ENCODE measurements around the gene NOP9.

The NOP9 gene

DNA sequence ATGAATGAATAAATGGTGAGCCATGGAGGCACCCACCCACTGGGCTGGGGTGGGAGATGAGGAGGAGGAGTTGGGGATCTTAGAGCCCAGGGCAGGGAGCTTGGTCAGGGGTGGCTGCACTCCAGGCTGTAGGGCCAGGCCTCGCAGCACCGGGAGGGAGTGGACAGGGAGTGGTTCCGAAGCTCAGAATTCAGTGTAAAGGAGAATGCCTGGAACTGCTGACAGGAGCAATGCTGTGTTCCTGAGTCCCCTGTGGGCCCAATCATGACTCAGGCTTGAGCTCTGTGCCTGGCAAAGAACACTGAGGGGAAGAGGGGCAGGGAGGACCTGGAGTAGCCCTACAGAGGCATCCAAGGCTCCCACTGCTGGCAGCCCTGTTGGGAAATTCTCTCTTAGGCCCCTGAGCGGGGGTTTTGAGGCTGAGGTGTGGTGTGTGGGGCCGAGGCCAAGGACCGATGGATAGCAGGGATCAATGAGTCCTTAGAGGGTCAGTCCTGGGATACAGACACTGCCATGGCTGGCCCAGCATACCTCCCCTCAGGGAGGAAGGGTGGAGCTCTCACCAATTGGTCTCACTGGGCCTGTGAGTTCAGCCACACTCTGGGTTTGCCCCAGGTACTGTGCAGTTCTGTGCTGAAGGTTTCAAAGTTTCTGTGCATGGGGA is 18.7 kb upstream of the NOP9 start:
- DNase-seq (ENCODE audit: extremely low read depth in 1 of 2, low read depth in 1 of 2), result no peak

DNA sequence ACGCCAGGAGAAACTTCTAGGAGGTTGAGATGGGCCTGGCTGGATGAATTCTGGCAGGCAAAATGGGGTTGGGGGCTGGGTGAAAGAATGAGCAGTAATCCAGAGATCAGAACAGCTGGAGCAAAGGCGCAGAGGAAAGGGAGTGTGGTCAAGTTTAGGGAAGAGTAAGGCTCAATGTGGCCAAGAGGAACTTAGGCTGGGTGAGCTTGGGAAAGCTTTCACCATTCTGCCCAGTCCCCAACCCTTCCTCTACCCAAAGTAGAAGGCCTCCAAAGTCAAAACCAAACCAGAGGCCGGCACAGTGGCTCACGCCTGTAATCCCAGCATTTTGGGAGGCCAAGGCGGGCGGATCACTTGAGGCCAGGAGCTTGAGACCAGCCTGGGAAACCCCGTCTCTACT is 18.0 kb upstream of the NOP9 start:
- DNase-seq (ENCODE audit: extremely low read depth in 1 of 2, low read depth in 1 of 2), result no peak

DNA sequence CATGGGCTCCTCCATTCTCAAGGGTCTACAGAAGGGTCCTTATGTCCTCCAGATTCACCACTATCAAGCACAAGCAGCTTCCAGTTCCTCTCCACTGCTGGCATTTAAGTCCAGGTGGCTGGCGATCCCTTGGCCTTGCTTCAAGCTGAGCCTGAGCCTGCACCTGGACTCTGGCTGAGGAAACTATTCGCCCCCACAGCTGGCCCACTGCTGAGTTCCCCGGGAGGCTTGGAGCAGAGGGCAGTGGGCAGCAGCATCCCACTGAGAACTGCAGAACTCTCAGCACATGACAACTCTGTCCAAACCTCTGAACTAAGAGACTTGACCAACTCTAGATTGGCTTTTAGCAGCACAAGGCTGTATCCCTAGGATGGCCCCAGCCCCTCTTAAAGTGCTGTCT is 16.9 kb upstream of the NOP9 start:
- DNase-seq (ENCODE audit: extremely low read depth in 1 of 2, low read depth in 1 of 2), result no peak

DNA sequence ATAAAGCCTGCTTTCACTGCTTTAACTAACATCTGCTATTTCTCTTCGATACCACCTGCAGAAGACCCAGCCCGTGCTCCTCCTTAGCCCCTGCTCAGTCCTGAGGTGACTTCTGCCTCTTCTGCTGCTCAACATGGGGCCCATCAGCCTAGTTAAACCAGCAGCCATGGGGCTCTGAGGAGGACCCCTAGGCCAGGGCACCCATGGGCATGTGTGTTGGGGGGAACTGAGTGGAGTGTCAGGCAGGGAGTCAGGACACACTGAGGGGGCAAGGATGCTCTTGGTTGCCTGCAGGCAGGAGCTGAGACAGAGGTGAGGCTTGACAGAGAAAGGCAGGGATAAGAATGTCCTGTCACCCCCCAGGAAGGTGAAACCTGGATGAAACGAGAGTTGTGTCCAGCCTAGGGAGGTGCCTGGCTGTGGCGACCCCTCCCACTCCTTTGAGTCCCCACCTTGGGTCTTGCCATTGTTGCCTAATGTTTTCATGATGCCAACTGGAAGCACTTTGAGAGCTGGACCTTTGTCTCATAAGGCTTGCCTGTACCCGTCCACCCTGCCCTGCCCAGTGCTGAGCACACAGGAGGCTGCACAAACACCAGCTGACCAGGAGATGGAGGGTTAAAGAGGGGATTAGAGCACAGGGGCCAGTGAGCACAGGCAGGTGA is 15.7 kb upstream of the NOP9 start:
- no peak for DNase-seq (ENCODE audit: extremely low read depth in 1 of 2, low read depth in 1 of 2)

DNA sequence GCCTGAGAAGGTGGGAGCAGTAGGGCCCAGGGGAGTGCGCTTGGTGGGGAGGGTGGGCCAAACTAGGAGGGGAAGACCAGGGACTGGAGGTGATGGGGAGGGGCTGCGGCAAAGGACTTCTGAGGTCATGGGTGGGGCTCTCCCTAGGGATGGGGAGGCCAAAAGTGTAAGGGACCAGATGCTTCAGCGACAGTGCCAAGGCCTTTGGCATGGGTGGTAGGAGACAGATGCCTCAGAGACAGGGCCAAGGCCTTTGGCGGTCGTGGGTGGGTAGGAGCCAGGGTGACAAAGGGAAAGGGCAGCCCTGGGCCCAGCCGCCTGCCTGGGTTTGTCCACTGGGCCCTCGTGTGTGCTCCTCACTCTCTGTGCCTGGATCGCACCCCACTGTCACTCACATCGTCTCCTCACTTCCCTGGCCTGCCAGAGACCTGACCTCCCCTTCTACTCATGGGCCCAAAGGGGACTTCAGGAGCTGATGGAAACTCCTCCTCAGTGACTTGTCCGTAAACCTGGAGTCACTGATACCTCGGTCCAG is 15.1 kb upstream of the NOP9 start:
- DNase-seq (ENCODE audit: extremely low read depth in 1 of 2, low read depth in 1 of 2), result no peak

DNA sequence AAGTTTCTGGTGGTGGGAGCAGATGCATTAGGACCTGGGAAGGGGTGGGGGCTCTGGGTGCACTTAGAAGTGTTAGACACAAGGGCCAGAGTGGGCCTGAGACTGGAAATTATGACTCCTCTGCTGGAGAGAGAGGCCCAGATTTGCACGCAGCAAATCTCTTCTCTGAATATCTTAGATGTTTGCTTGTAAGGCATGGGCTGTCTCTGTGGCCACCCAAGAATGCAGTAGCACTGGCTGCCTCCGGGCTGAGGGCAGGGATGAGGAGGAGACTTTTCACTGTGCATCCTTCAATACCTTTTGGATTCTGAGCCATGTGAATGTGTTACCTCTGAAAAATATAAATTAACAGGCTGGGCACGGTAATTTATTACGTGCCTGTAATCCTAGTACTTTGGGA is 14.3 kb upstream of the NOP9 start:
- no peak for DNase-seq (ENCODE audit: extremely low read depth in 1 of 2, low read depth in 1 of 2)

DNA sequence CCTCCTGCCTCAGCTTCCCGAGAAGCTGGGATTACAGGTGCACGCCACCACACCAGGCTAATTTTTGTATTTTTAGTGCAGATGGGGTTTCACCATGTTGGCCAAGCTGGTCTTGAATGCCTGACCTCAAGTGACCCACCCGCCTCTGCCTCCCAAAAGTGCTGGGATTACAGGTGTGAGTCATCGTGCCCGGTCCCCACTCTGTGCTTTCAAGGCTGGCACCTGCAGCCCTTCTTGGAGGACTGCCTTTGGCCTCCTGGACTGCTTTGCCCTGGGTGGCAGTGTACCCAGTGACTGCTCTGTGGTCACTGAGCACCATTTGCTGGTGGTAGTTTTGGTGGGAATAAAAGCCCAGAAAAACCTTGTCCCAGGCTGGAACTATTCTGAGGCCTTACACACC is 12.7 kb upstream of the NOP9 start:
- no peak for DNase-seq (ENCODE audit: extremely low read depth in 1 of 2, low read depth in 1 of 2)

DNA sequence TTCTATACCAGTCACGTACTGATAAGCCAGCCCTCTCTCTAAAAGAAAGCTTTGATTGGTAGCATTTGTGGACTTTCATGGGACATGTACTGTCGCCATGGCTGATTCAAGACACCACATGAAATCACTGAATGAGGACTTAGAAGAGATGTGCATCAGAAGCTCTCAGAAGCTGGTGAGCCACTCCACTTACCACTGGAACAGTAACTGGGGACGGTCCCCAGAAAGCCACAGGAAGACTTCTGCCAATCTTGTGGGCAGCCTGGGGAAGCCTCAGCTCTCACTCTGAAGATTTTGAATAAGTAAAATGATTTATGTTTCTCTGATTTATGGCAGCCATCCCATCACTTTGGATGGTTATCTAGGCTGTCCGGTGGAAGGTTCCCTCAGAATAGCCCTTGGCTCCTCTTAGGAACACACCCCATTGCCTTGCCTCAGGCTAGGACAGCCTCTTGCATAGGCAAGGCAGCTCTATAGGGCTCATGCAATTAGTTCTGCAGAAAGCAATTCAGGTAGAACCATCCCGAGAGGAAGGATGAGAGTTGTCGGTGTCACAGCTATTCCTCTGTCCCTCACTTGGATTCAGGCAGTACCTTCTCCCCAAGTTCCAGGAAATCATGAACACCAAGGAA is 9.9 kb upstream of the NOP9 start:
- DNase-seq (ENCODE audit: extremely low read depth in 1 of 2, low read depth in 1 of 2), result no peak

DNA sequence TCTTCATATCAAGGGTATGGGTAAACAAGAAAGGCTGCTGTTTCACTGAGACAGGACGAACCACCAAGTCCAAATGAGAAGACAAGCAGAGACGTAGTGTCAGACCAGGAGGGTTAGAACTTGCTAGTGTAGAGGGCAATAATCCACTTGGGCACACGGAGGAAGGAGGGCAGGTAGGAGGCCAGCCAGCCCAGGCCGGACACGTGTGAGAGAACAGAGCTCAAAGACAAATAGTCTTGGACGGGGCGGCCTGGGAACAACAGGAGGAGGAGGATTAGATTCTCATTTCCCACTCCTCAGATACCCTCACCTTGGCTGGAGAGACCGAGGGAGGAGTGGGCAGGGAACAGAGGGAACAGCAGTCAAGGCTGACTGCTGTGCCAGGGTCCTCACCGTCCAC is 8.9 kb upstream of the NOP9 start:
- no peak for DNase-seq (ENCODE audit: extremely low read depth in 1 of 2, low read depth in 1 of 2)

DNA sequence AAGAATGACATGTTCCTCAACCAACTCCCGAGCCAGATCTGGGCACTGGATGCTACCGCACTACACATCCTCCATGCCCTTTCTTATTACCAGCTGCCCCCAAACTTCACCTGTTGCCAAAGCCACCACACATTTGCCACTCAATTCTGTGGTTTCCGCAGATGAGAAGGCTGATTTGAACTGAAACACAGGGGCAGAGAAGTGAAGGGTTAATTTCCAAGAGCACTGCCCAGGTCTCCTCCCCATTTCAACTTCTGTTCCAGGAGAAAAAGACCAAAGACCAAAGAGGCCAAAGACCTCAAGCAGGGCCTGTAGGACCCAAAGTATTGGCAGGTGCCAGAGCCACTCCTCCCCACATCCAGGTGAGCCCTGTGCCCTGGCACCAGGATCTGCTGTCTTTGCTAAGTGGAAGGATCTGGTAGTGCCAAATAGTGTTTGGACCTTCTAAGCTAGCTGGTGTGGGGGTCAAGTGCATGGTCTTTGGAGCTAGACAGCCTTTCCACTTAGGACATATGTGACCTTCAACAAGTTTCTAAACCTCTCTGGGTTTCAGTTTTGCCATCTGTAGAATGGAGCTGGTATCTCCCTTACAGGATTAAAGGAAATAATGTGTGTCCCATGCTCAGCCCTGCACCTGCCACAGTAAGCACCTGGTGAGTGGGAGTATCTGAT is 8.1 kb upstream of the NOP9 start:
- no peak for DNase-seq (ENCODE audit: extremely low read depth in 1 of 2, low read depth in 1 of 2)

DNA sequence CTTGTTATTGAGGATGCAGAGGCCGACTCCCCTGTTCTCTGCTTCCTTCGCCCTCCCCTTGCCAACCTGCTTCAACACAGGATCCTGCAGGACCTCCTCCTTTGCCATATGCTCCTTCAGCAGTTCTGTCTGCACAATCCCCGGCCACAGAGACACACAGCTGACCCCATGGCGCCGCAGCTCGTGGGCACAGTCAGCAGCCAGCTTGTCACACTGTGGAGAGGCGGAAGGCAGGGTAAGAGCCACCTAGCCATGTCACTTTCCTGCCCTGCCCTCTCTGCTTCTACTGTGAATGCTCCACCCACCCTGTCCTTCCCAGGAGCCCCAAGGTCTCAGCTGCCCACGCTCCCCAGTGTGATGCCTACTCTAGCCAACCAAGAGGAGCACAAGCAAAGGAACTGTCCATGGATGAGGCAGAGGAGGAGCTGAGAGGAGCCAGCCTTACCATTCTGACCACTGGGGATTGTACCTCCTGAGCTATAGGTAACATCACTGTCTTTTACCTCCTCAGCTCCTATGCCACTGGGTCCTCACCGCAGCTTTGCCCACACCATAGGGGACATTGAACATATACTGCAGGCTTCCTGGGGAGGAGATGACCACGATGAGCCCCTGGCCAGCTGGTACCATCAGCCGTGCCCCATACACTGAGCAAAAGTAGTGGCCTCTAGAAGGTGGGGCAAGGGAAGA is 7.4 kb upstream of the NOP9 start:
- no peak for DNase-seq (ENCODE audit: extremely low read depth in 1 of 2, low read depth in 1 of 2)

DNA sequence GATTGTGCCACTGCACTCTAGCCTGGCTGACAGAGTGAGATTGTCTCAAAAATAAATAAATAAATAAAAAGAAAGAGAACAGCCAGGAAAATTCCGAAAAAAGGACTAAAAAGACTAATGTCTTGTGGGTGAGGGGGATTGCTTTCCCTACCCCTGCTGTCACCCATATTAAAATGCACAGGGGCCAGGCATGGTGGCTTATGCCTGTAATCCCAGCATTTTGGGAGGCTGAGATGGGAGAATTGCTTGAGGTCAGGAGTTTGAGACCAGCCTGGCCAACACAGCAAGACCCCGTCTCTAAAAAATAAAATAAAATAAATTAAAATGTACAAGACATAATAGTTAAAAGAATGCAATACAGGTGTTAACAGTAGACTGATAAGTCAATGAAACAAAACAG is 6.1 kb upstream of the NOP9 start:
- no peak for DNase-seq (ENCODE audit: extremely low read depth in 1 of 2, low read depth in 1 of 2)

DNA sequence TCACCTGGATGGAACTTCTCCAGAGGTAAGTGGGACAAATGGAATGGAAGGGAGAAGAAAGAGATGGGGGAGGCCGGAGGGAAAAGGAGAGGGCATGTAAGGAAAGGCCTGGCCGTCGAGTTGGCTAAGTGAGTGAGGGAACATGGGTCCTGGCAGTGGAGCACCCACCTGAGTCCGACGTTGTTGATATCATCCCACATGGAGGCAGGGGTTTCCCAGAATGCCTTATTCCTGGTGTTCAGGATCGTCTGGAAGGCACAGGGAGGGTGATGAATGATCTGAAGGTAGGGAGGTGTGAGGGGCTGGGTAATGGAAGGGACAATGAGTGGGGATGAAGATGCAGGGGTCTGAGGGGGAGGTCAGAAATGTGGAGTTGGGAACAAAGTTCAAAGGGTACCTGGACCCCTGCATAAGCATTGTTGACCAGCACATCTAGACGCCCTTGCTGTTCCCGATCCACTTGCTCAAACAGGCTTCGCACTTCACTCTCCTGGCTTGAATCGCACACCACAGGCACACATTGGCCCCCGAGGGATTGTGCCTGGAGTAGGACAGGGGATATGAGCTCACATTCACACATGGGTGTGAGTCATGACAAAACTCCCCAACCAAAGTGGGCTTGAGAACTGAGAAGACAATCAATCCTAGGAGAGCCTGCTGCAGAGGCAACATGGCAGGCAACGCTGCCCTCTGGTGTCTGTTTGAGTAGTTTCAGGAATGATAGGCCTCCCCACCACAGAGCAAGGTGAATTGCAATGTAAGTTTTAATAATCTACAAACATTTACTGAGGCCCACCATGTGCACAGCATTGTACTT is 3.1 kb upstream of the NOP9 start:
- DNase-seq (ENCODE audit: extremely low read depth in 1 of 2, low read depth in 1 of 2), result peak; percentile 45 to 48

DNA sequence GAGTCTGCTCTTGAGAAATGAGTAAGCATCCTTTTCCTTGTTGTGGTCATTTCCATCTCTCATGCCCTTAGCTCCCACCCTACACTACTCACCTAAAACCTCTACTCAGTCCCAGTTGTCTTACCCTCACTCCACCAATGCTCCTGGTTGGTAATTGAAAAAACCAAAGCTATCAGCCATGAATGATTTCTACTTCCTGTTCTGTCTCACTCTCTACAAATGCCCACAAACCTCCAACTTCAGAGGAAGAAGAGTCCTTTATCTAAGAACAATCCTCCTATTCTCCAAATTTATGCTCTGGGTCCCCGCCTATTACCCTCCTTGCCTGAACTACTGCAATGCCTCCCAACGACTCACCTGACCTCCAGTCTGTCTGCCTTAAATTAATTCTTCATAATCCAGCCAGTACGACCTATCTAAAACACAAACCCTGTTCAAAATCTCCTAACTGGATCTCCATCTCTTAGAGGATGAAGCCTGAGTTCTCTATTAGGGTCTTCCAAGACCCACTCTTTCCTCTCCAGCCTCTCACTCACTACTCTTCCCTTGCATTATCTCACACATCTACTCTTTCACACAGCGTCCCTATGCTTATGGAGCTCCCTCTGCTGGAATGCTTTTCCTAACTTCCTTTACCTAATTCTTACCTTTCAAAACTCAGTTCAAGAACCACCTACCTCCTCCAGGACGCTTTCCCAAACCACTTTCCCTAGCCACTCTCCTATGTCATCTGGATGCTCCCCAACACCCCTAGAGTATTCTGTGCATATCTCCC is 2.3 kb upstream of the NOP9 start:
- no peak for DNase-seq (ENCODE audit: extremely low read depth in 1 of 2, low read depth in 1 of 2)

DNA sequence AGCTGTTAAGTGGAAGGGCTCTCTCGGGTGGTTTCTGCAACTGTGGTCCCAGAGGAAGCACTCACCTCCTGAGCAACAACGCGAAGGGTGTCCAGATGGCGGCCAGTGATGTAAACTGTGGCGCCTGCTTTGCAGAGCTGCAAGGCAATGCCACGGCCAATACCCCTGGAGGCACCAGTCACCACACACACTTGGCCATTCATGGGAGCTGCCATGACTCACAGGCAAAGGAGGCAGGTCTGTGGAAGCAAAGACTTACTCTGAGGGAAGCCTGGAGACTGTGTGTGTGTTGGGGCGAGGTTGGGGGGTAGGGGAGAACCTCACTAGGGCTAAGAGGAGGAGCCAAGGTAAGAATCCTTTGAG is 777 bp upstream of the NOP9 start:
- DNase-seq (ENCODE audit: extremely low read depth in 1 of 2, low read depth in 1 of 2), result no peak

DNA sequence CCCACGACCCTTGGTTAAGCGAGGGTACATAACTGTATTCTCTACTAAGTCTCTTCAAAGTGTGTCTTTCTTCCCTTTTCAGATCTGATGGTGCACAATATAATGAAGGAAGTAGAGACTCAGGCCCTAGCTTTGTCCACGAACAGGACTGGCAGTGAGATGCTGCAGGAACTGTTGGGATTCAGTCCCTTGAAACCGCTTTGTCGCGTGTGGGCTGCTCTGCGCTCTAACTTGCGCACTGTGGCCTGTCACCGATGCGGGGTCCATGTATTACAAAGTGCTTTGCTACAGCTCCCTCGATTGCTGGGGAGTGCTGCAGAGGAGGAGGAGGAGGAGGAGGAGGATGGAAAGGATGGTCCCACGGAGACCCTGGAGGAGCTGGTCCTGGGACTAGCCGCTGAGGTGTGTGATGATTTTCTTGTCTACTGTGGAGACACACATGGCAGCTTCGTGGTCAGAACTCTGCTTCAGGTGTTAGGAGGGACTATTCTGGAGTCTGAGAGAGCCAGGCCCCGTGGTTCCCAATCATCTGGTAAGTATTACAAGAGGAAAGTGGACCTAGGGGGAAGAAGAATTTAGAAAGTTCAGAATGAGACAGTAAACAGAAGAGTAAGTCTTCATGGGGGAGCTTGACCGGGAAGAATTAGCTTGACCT is 803 bp downstream of the NOP9 start:
- no peak for DNase-seq (ENCODE audit: extremely low read depth in 1 of 2, low read depth in 1 of 2)

DNA sequence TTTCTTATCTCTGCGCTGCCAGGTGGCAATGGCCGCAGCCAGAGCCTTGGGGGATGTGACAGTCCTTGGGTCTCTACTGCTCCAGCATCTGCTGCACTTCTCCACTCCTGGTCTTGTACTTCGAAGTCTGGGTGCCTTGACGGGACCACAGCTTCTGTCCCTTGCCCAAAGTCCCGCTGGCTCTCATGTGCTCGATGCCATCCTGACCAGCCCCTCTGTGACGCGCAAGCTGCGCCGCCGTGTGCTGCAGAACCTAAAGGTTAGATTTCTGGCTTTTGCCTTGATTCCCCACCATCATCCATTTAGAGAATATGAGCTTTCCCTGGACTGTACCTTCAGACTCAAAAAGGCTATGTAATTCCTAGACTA is 4.4 kb downstream of the NOP9 start:
- DNase-seq (ENCODE audit: extremely low read depth in 1 of 2, low read depth in 1 of 2), result no peak

DNA sequence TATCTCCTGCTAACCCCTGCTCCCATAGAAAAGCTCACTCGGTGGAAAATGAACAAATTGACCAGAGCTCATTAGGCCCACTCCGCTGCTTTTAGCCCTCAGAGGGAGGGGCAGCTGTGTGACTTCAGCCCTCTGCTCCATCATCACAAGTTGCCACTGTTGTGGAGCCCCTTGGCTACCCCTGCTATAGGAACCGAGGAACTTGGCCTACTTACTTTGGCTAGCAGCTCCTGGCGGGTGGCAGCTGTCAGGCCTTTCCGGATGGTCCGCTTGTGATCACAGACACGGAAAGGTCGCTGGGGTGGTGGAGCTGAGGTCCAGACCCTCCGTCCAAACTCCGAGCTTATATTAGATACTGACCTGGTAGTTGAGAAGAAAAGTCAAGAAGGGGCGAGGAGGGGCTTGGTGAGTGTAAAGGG is 7.5 kb downstream of the NOP9 start:
- DNase-seq (ENCODE audit: extremely low read depth in 1 of 2, low read depth in 1 of 2), result no peak
